NCI-H526 (cell line): Measurements from ENCODE around the gene TMEFF2.

Experiments used
- DNase-seq, 2 experiments: peaks; one replicate each; lab custom pipeline; 2025; lab: John Stamatoyannopoulos, UW

The TMEFF2 gene, protein sequence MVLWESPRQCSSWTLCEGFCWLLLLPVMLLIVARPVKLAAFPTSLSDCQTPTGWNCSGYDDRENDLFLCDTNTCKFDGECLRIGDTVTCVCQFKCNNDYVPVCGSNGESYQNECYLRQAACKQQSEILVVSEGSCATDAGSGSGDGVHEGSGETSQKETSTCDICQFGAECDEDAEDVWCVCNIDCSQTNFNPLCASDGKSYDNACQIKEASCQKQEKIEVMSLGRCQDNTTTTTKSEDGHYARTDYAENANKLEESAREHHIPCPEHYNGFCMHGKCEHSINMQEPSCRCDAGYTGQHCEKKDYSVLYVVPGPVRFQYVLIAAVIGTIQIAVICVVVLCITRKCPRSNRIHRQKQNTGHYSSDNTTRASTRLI

DNA sequence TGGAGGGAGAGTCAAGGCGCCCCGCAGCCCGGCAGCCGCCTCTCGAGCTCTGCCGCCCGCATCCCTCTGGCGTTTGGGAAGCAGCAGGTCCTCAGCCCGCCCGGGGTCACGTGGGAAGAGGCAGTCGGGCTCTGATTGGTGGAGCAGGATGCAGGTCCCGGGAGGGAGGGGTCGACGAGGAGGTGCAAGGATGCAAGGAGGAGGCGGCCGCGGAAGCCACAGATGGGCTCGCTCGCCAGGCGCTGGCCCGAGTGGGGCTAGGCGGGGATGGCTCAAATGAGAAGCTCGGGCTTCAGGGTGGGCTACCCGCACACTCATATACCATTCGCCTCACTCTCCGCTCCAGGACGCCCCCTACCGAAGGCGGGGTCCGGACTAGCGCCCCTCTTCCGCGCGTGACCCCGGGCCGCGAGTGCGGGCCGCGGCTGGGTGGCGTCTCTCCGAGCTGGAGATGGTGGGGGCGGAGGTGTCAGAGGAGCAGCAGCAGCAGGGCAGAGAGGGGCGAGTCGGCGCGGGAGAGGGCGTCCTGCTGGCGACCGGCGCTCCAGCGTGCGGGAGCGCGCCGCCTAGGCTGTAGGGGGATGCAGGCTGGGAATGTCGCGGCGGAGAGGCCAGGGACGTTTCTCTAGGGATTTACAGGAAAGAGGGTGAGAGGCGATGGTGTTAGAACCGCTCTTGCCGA lies at the start of gene TMEFF2:
TSS of gene TMEFF2 (minus strand) at position 68 of the 682 bp plus-strand sequence. CDS start 409 bp downstream, outside the sequence.
- DNase-seq, result peak; percentile 67 to 90

DNA sequence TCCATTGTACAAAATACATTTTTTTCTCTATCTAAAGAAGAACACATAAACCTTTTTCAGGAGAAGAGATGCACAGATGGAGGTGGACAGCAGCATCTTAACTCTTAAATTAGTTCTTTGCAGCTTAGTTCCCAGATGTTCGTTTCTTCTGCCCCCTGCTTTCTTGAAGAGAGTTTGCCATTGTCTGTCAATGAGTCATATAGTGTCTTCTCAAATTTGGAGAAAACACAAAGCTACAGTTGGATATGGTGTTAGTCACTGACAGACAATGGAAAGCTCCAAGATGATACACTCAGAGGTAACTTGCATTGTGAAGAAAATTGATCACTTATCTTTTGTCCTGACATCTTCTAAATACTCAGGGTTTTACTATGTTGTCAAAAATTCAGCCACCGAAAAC lies 48.8 kb upstream of the TMEFF2 start:
- DNase-seq, result no peak

DNA sequence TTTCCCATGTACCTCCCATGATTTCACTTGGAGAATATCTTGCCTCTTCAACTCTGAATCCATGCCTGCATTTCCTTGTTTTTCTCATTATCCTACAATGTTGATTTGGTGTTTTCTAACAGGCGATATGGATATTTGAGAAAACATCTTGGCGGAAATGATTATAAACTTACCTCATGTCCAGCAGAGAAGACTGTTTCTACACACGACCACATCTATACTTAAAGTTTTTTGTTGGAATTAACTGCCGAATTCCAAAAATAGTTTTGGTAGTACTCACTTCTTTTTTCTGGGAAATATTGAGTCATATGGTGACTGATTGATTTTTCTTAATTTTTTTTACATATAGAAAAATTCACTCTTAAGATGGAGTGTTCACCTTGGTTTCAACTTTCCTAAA lies 41.4 kb upstream of the TMEFF2 start:
- DNase-seq, result no peak

DNA sequence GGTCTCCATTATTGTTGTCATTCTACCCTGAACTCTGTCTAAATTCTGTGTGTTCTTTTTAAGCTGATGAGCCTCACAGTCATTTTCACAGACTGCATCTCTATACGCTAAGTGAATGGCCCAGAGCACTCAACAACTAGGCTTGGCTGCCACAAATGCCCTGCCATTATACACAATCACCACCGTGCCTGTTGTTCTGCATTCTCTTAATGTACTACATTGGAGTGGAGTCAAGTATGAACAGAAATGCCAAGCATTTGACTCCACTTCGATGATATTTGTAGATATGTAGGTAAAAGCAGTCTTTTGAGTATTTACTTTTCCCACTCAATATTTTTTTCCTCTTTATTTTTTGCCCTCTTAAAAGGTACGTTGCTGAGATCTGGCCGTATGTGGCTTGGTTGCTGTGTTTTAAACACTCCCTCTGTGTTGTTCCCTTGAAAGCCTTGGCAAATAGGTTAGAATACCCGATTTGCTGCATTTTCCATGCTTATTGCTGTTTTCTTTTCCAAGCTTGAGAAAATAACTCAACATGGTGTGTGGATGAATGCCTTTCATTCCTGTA lies 36.2 kb upstream of the TMEFF2 start:
- DNase-seq, result no peak

DNA sequence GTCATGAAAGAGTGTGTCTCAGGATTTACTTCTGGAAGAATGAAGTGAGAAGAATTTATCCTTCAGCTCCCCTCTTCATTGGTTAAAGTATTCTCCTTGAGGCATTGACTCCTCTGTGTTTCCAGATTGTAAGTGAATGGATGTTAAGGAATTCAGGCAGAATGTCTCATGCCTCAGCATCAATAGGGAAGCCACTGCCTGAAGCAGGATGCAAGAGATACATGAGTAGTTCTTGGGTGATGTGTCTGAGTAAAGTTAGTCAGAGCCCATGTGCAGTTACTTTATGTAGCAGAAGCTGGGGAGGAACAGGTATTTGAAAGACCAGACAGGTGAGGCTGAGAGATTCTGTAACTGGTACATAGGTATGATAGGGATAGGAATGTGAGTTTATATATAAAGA lies 34.0 kb upstream of the TMEFF2 start:
- DNase-seq, result no peak

DNA sequence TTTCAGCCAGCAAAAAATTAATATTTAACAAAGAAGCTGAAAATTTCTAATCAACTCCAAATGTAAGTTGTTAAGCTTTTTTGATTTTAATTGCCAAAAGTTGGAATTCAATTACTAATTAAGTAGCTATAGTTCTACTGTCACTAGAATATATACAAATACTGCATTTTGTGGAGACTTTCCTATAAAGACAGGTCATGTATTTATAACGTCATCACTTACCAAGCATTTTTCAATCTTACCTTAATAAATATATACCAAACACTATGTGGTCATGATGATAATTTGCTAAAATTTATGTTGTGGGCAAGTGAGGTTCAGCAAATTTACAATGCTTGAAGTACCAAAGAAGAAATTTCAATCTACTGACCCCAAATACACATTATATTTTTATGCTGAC lies 24.2 kb upstream of the TMEFF2 start:
- DNase-seq, result no peak

DNA sequence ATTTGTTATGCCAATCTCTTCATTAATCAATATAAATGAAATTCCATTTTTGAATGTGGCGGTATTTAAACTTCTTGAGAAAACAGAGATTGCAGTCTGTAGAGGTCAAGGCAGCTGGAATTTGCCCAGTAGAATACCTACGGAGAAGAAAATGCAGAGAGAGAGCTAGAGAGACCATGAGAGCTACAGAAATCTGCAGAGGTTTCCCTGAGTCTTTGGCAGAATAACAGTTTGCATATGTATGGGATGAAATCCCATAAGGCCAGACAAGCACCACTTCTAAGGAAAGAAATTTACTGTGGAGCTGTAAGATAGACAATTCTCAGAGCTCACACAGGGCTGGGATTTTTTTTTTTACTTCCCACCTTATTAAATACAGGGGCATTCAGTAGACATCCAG lies 23.6 kb upstream of the TMEFF2 start:
- no peak for DNase-seq

DNA sequence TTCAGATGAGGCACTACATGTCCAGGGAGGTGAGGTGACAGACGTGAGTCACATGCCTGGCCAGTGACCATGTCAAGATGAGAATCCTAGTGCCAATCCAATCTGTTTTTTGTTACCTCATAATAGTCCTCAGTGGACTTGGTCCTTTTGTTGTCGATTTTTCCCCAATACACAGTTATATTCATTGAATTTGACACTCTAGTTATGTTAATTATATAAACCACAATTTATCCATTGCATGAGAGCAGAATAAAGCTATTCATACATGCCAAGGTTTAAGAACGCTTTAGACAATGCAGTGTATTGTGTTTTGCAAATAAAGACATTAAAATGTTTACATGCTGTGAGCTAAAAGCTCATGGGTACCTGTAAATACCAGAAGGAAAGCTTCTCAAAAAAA lies 21.6 kb upstream of the TMEFF2 start:
- DNase-seq, result peak in 1 of 2 experiments; percentile 11

DNA sequence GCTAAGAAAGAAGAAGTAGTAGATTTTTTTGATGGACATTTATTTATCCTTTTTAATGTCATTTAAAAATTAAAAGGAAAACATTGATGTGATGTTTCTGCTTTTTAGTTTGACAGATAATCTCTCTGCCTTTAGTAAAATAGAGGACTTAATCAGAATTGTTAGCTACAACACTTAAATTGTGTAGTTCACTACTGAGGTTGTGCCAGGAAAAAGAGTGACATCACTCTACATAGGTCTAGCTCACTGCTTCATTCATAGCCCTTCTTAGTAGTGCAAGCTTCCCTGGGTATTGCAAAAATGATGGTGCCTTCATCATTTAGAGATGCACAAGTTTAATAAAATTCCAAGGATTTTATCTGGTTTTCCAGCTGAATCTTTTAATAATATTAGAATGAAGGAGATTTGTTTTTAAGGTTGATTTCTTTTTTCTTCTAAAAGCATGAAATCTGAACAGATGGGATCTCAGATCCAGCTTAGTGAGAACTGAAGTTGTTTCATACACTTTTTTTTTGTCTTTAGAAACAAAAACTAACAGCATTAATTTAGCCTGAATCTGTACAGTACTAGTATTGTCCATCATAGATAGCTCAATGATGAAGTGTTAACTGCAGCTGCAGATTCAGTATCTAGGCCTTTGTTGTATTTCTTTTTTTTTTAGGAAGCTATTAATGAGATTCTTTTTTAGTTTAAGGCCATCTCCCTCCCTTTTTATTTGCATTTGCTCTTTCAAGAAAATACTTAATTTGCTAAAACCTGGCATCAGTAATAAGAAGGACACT lies 20.6 kb upstream of the TMEFF2 start:
- no peak for DNase-seq

DNA sequence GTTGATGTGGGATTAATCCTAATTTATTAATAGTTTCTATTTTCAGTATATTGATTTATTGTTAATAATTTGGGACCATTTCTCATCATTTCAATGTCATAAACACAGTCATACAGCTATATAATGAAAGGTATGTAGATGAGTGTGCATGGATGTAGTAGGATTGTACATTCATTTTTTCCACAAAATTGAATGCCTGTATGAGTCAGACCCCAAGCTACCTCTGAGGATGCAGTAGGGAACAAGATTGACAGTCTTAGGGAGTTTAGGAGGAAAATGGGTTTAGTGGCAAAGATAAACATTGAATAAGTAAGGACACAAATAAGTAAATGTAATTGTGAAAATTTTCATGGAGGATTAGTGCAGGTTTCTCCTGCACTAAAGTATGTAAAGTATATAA lies 14.1 kb upstream of the TMEFF2 start:
- DNase-seq, result no peak

DNA sequence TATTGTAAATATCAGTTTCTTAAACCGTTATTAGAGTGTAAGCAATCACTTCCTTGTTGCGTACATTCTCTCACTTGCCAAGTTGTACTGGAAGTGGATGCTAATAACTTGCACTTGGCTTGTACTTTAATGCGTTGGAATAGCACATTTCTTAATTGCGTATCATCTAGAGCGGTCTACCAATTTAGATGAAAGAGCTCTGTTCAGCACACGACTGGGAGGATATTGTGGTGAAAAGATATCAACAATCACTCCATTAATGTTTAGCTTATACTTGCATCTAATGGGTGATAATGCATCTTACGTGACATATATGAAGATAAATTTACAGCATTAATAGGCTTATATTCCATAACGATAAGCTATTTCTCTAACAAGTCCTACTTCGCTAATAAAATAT lies 11.7 kb upstream of the TMEFF2 start:
- no peak for DNase-seq

DNA sequence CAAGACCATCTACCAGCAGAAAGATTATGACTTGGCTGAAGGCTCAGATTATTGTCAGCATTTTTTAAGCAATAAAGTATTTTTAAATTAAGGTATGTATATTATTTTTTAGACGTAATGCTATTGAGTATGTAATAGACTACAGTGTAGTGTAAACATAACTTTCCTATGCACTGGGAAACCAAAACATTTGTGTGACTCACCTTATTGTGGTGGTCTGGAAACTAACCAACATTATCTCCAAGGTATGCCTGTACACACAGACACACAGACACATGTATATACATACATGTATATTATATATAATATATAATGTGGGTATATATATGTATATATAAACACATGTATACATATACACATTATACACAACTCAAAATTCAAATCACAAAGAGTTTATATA lies 9.1 kb upstream of the TMEFF2 start:
- no peak for DNase-seq

DNA sequence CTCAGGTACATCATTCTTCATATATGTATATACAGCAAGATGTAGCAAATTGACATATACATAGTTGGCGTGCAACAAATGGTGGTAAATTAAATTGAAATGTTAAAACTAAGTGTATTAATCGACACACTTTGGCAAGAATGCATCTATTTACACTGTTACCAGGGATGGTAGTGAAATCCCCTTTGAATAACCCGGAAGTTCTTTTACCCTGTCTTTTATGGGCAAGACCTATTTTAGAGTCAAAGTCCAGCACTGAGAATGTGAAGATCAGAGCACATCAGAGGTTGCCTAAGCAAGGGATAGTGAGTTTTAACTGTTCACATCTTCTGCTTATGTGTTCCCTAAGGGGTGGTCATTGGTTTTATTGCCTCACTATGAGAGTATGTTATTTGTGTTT lies 7.6 kb upstream of the TMEFF2 start:
- DNase-seq, result peak in 1 of 2 experiments; percentile 18

DNA sequence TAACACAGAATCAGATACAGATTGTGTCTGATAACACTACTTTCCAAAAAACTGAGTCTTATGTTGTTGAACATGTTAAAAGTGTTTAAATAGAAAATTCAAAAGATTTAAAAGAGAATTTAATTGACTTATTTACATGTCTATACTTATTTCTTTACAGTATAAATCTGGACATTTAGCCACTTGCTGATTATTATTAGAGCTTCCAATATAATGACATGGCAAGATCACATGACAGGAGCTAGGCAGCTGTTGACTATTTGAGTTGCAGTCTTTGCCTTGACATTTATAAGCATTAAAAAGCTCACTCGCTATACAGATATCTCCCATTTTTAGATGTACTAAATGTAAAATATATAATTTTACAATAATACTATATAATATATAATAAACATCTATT lies 6.4 kb upstream of the TMEFF2 start:
- DNase-seq, result no peak

DNA sequence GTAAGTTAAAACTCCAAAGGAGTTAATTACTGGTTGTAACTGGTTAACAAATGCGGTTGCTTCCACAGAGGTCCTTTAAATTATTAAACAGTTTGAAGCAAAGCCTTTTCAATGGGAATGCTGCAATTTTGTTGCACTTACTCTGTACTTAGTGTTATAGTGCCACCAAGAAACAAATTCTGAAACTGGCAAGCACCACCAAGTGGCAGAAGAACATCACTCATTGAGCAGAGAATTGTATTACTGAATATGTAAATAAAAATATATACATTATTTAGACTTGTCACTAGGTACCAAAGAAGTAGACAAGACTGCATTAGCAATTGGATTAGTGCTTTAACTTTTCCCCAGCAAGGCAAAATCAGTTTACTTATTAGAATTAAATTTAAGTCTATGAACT lies 2.6 kb upstream of the TMEFF2 start:
- peak in 1 of 2 experiments; percentile 29 for DNase-seq

DNA sequence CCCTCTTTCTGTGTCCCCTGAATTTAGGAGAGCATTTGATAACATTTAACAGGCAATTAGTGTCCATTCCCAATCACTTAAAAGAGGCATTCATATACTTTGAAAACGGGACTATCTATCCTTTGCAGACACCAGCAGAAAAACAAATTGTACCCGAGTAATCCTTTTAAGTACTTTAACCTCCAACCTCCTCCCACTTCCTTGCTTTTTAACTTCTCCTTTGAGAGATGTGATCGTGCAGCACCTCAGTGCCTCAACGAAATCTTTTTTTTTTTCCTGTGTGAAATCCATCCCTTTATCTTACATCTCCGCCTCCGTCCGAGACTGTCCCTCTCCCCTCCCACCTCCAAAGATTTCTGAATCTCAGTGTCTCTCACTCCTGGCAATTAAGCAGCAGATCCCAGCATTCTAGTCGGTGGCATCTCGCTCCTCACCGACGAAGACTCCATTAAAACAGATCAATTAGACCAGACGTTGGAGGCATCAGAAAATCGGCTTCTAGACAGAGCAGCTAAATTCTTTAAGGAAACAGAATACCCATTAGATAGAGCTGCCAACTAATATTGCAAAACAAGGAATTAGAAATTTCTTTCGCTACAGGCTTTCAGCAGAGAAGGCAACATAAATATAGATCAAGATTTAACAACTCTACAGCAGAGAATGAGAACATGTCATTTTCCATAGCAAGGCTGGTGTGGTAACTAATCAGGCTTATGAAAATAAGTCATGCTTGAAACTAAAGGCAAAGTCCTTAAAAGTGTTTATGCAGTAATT lies 1.9 kb upstream of the TMEFF2 start:
- peak in 1 of 2 experiments; percentile 6 for DNase-seq

DNA sequence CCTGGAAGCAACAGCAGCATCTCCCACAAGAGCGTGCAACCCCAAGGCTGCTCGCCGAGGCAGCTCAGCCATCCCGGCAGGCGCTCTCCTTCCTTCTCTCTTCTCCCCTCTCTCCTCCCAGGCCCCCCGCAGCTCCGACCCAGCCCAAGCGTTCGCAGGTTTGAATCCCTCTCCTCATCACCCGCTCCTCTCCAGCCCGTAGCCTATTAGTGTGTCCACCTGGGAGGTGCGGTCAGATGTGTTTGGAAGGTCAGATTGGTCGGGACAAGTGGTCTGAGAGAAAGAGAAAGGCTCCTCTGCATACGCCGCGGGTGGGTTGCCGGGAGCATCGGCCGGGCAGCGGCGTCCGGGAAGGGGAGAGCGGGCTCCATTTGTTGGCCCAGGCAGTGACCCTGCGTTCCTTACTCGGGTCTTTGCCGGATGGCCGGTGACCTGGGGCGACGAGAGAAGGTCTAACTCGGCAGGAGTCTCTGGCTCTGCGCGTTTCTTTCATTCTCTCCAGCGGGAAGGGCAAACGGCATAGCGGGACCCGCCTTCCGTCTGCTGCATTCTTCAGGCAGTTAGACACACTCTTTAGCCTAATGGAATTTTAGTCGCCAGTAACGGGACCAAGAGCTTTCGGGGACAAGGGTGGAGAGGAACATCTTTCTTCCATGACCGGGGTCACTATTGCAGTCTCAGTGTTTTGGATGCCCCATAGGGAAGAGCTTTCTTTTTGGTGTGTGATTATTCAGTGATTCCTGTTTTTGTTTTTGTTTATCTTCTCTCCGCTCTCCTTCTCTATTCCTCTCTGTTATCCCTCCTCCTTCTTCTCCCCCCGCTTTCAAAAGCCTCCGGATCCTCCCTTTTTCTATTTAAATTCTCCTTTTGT lies 1.1 kb upstream of the TMEFF2 start:
- DNase-seq, result peak in 1 of 2 experiments; percentile 51

DNA sequence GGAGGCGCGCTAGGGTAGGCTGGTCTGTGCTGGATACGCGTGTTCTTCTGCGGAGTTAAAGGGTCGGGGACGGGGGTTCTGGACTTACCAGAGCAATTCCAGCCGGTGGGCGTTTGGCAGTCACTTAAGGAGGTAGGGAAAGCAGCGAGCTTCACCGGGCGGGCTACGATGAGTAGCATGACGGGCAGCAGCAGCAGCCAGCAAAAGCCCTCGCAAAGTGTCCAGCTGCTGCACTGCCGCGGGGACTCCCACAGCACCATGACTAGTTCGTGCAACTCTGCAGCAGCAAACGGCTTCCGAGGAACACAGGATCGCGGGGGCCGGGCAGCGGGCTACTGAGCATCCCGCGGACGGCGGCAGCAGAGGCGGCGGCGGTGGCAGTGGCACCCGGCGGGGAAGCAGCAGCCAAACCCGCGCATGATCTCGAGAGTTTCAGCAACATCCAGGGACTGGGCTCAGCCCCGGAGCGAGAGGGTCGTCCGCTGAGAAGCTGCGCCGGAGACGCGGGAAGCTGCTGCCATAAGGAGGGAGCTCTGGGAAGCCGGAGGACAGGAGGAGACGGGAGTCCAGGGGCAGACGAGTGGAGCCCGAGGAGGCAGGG lies 368 bp downstream of the TMEFF2 start:
- peak; percentile 57 to 83 for DNase-seq

DNA sequence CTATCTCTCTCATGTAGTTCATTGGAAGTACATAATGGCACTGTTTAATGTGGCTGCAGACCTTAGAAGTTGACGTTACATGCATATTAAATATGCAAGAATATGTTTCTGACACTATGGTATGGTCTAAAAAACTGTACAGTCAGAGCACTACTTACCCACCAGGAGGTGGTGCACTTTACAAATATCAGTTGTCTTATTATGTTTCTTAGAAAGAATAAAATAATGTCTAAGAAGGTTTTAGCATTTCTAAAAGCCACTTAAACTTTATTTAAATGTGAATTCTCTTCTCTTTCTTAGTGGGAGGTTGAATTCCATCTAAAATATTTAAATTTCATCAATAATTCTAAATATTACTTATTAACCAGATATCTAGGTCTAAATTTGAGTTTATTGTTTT lies 4.3 kb downstream of the TMEFF2 start:
- peak in 1 of 2 experiments; percentile 45 for DNase-seq

DNA sequence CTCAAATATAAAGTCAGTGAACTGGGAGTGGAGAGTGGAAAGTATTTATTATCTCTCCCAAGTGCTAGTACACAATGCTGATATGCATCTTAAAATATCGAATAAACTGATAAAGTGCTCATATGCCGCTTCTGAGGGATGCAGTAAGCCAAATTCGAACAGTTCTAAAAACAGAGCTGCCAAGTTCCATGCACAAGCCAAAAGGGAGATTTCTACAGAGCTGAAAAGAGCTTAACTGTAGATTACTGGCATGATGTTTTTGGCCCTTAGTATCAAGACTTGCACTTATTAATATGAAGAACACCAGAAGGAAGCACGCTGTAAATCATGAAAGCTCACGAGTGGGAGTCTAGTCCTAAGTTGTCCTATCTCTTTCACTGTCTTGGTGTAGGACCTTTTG lies 7.9 kb downstream of the TMEFF2 start:
- DNase-seq, result no peak
